Right lobe of liver (tissue), 6 donors: ENCODE data around the gene ANKRD16. TPM values are rescaled to one million over a fixed set of nuclear protein-coding genes. Genes with fewer than 3 reads are reported as not detected.

ENCODE experiments used
- ATAC-seq, 4 donors: fragments of 200-7000 bp; cut with Tn5 transposase; one replicate each; pipeline ENCODE4 v1.9.1; 2020; ENCODE audit warnings: mild to moderate bottlenecking in 4 of 4, moderate library complexity in 4 of 4
- DNase-seq, 3 donors: peaks; one replicate each; pipeline ENCODE4 v3.0.0-alpha.2; 2020
- H3K27ac ChIP-seq, 3 donors: fragments of 200-600 bp; one replicate each; pipeline ENCODE4 v1.8.0; 2022
- H3K27me3 ChIP-seq, 2 donors: fragments of 200-600 bp; one replicate each; pipeline ENCODE4 v1.8.0; 2022
- H3K36me3 ChIP-seq, 4 donors: fragments of 200-600 bp; sonication (generic) in 1 of 4; one replicate each; pipeline versions ENCODE4 v1.5.1 to v1.8.0; 2017 to 2022; ENCODE audit warnings: control low read depth in 1 of 4
- H3K4me1 ChIP-seq, 4 donors: fragments of 200-600 bp; sonication (generic) in 1 of 4; one replicate each; pipeline versions ENCODE4 v1.5.1 to v1.8.0; 2017 to 2022; ENCODE audit warnings: control low read depth in 1 of 4
- H3K4me3 ChIP-seq, 3 donors: fragments of 200-600 bp; one replicate each; pipeline ENCODE4 v1.8.0; 2022
- H3K9me3 ChIP-seq, 4 donors: fragments of 200-600 bp; sonication (generic) in 1 of 4; one replicate each; pipeline versions ENCODE4 v1.5.1 to v1.8.0; 2017 to 2022; ENCODE audit warnings: control low read depth in 1 of 4
- CTCF ChIP-seq, 4 donors: fragments of 200-600 bp in 3 of 4; fragments of 450-650 bp in 1 of 4; IDR thresholded peaks; one replicate each; pipeline versions ENCODE4 v1.5.1 to v1.8.0; 2016 to 2022; ENCODE audit warnings: antibody characterized with exemption in 4 of 4, mild to moderate bottlenecking in 2 of 4
- POLR2A ChIP-seq: fragments of 450-650 bp; IDR thresholded peaks from one replicate; pipeline ENCODE4 v1.6.1; 2017; ENCODE audit warnings: antibody characterized with exemption, mild to moderate bottlenecking
- WGBS: methylation state at CpG from one replicate; pipeline ENCODE4 v1.1.6; 2018; ENCODE audit warnings: low coverage, low lambda C conversion rate; ENCODE audit not compliant: insufficient coverage; ENCODE audit errors: missing lambda C conversion rate; 5-methylcytosine and 5-hydroxymethylcytosine counted together
- intact Hi-C, 2 donors: fragments of 100-400 bp; cut with DNase I; formaldehyde crosslinking; loops; one replicate each; pipeline versions ENCODE4 v1.11.2 to v1.14.1; 2022
- total RNA-seq, 6 experiments: library from RNA; depleted of rRNA in 2 of 6; stranded (reverse); fragments of >200 nt in 2 of 6; fragmentation: NEBNext Ultra II Directional in 3 of 6; extraction: Animal tissue kit (Norgen Biotek cat#: 25700) in 3 of 6; gene quantifications; one replicate each; pipeline versions ENCODE4 v1.1.0 to v1.2.4, GENCODE V29; 2016 to 2023
- donor health status: DM: no; HTN: yes; CAD: no.
- donor health status: DM: no; HTN: no; CAD: no.
- donor health status: DM: no; HTN: no; CAD: no.
- donor health status: DM: no; HTN: yes; CAD: no.
- donor health status: DM: no; HTN: yes; CAD: no.

The ANKRD16 gene
- total RNA-seq, 6 experiments from 2014 or later = 1.8 to 6.1 (median 4.1) TPM

DNA sequence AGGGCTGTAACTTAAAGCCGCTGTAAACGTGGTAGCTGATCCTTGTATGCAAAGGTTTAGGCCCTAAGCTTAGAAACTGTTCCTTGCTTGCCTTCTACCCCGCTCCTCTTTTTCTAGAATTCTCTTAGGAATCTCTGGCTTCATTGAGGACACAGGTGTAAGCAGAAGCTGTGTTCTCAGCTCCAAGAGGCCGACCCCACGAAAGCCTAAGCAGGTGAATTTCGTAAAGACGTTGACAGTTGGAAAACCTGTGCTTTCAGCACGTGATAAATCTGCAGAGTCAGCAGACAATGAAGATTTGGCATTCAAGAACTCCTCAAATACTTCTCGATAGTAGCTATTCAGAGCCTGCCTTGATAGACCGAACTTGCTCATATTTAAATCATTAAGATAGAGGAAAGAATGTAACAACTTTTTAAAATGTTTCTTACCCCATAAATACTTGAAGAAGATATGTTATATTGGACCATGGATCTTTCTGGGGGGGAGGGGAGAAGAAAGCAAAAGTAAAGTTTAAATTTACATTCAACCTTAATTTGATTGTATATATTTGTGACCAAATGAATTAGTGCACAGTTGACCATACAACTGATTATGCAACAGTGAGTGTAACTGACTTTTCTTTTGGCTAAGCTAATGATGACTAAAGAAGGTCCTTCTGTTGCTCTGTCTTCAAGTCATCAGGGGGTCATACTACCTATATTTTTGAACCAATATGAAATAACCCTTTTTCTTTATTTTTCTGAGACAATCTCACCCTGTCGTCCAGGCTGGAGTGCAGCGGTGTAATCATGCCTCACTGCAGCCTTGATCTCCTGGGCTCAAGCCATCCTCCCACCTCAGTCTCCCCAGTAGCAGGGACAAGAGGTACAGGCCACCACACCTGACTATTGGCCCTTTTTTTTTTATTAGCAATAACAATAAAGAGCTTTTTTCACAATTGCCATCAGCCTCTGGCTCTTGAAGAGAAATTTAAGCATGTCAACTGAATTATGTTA, 75.3 kb downstream of the ANKRD16 start:
- no peak for ATAC-seq
- 22% methylated on average over 11 of the region's 12 CpGs for WGBS
- intact Hi-C loops = no loop called here

GRCh38 chr10:5813341-5814109, 76.2 kb downstream of the ANKRD16 start, which contains the start of gene GDI2:
TSS of gene GDI2 (minus strand) at chr10:5813434. CDS start at chr10:5813258, 176 bp downstream.
- TF ChIP-seq CTCF (IDR thresholded peaks at IDR 0.05) = no peak
- TF ChIP-seq POLR2A = peak; percentile 89
- H3K4me1 ChIP-seq = peaks cover 0 to 43% (median 3%) of the 10 kb centered on the region in 4 donors
- H3K27me3 ChIP-seq = no peaks in the 10 kb centered on the region
- ATAC-seq (peak; percentile 94 to 97 (median 95)), DNase-seq (peak; percentile 96 to 98 (median 98))
- H3K27ac ChIP-seq = peak within 1 kb of the TSS; percentile 89 to 97 (median 94)
- H3K4me3 ChIP-seq = peak within 1 kb of the TSS; percentile 61 to 99 (median 69)
- intact Hi-C loops = no loop called here
- 0% methylated on average over 25 of the region's 77 CpGs for WGBS
- H3K36me3 ChIP-seq = no peaks in the 10 kb centered on the region
- no peaks in the 10 kb centered on the region for H3K9me3 ChIP-seq

More for the DNA sequence above, 75.3 kb downstream of the ANKRD16 start:
- TF ChIP-seq CTCF (IDR thresholded peaks at IDR 0.05) (no peak), POLR2A (no peak)
- peaks cover 0 to 35% (median 3%) of the 10 kb centered on the region in 4 donors for H3K4me1 ChIP-seq
- H3K27ac ChIP-seq = peak overlapping the region; percentile 89 to 97 (median 94)
- no peak for DNase-seq
- H3K9me3 ChIP-seq = no peaks in the 10 kb centered on the region
- no peaks in the 10 kb centered on the region for H3K36me3 ChIP-seq
- H3K27me3 ChIP-seq = no peaks in the 10 kb centered on the region
- H3K4me3 ChIP-seq = peak overlapping the region; percentile 61 to 99 (median 69)

DNA sequence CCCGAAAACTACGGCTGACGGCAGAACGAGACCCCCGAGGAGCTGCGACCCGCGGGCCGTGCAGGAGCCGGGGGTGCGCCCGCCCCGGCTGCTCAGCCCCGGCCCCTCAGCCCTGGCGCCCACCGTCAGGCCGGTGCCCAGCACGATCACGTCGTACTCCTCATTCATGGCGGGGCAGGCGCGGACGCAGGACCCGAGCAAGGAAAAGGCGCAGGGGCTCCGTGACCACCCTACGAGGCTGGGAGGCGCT, 76.7 kb downstream of the ANKRD16 start:
- 1% methylated on average over 20 of the region's 29 CpGs for WGBS
- intact Hi-C loops = no loop called here

More for the DNA sequence above, 76.7 kb downstream of the ANKRD16 start:
- Histone ChIP-seq H3K4me1 (peaks cover 0 to 46% (median 3%) of the 10 kb centered on the region in 4 donors), H3K36me3 (no peaks in the 10 kb centered on the region), H3K27me3 (no peaks in the 10 kb centered on the region), H3K4me3 (peak overlapping the region; percentile 61 to 99 (median 69)), H3K27ac (peak overlapping the region; percentile 89 to 97 (median 94)), H3K9me3 (no peaks in the 10 kb centered on the region)
- ATAC-seq (peak; percentile 23 to 36 (median 28)), DNase-seq (no peak)
- TF ChIP-seq CTCF (IDR thresholded peaks at IDR 0.05) (no peak), POLR2A (no peak)
